Fibroblast of mammary gland (primary cell): ENCODE data around the gene PRM3.

Experiments
- DNase-seq: peaks from one replicate; pipeline ENCODE4 v3.0.0-alpha.2; 2010; ENCODE audit warnings: low read depth
- H3K4me3 ChIP-seq: 2 replicates; pipeline ENCODE4 v1.5.1; 2011; ENCODE audit warnings: low read depth, mild to moderate bottlenecking, low read length, moderate library complexity; ENCODE audit not compliant: control insufficient read depth
- TF ChIP-seq, protein P1 (sequence below): conservative IDR thresholded peaks from 2 replicates; pipeline ENCODE4 v1.5.1; 2011; ENCODE audit warnings: low read depth, low read length, inconsistent platforms; ENCODE audit not compliant: control insufficient read depth, insufficient read depth

PRM3 gene

DNA sequence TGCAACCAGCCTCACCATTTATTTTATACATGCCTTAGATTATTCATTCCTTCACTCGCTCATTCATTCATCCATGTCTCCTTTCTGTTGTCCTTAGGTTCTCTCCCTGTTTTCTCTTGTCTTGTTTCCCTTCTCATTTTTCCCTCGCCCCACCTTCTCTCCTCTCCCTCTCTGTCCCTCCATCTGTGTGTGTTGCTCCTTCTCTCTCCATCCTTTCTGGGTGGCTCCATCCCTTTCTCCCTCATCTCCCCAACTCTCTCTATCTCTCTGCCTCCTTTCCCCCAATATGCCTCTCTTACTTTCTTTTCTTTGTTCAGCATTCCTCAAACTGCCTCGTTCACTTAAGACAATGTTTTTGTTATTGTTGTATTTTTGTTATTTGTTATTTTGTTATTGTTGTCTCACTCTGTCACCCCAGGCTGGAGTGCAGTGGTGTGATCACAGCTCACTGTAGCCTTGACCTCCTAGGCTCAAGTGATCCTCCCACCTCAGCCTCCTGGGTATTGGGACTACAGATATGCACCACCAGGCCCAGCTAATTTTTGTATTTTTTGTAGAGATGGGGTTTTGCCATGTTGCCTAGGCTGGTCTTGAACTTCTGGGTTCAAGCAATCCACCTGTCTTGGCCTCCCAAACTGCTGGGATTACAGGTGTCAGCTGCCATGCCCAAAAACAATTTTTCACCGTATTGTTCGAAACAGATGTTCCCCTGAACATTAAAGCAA is 31.8 kb downstream of the PRM3 start:
- no peak for DNase-seq
- H3K4me3 ChIP-seq, result no peak overlapping the region
- TF ChIP-seq, protein P1, sequence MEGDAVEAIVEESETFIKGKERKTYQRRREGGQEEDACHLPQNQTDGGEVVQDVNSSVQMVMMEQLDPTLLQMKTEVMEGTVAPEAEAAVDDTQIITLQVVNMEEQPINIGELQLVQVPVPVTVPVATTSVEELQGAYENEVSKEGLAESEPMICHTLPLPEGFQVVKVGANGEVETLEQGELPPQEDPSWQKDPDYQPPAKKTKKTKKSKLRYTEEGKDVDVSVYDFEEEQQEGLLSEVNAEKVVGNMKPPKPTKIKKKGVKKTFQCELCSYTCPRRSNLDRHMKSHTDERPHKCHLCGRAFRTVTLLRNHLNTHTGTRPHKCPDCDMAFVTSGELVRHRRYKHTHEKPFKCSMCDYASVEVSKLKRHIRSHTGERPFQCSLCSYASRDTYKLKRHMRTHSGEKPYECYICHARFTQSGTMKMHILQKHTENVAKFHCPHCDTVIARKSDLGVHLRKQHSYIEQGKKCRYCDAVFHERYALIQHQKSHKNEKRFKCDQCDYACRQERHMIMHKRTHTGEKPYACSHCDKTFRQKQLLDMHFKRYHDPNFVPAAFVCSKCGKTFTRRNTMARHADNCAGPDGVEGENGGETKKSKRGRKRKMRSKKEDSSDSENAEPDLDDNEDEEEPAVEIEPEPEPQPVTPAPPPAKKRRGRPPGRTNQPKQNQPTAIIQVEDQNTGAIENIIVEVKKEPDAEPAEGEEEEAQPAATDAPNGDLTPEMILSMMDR, result no peak

DNA sequence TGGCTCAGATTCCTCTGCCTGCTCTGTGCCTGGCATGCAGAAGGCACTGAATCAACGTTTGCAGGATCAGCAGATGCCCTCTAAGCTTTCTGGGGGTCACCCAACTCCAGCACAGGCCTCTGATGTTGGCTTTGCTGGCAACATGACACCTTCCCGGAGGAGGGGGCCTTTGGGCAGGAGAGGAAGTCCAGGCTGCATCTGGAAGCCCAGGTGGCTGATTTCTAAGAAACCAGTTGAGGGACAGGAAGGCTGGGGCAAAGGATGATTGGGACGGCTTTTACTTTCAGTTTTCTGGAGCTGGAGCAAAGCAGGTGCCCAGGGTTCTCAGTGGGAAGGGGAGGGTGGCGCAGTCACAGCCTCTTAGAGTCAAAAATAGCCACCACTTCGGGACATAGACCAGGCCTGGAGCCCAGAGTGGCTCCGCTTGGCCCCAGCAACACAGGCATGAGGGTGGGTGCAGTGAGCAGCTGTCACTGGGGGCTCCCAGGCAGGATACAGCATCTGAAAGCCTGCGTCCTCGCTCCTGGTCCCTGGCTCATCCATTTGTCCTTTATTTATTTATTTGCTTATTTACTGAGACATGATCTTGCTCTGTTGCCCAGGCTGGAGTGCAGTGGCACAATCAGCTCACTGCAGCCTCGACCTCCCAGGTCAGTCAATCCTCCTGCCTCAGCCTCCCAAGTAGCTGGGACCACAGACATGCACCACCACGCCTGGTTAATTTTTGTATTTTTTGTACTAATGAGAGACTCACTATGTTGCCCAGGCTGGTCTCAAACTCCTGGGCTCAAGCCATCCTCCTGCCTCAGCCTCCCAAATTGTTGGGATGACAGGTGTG is 32.6 kb downstream of the PRM3 start:
- TF ChIP-seq, protein P1, result no peak
- no peak overlapping the region for H3K4me3 ChIP-seq
- no peak for DNase-seq

DNA sequence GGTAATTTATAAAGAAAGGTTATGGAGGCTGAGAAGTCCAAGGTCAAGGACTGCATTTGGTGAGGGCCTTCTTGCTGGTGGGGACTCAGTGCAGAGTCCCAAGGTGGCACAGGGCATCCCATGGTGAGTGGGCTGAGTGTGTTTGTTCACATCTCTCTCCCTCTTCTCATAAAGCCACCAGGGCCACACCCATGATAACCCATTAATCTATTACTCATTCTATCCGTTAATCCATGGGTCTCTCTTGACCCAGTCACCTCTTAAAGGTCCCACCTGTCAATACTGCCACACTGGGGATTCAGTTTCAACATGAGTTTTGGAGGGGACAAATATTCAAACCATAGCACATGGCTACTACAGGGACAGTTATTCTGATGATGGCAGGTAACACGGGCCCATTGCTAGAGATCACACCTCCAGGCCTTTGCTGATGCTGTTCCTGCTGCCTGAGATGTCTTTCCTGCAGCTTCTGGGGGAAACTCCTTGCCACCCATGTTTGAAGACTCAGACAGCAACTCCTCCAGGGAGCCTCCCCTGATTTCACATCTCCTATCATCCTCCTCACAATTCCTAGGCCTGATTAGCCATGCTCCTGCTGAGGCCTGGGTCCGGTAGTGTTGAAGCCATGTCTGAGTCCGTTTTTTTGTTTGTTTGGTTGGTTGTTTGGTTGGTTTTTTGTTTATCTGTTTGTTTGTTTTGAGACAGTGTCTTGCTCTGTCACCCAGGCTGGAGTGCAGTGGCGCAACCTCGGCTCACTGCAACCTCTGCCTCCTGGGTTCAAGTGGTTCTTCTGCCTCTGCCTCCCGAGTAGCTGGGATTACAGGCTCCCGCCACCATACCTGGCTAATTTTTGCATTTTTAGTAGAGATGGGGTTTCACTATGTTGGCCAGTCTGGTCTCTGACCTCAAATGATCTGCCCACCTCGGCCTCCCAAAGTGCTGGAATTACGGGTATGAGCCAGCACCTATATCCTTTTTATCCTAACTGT is 33.5 kb downstream of the PRM3 start:
- TF ChIP-seq, protein P1, result no peak
- no peak for DNase-seq
- H3K4me3 ChIP-seq, result no peak overlapping the region

DNA sequence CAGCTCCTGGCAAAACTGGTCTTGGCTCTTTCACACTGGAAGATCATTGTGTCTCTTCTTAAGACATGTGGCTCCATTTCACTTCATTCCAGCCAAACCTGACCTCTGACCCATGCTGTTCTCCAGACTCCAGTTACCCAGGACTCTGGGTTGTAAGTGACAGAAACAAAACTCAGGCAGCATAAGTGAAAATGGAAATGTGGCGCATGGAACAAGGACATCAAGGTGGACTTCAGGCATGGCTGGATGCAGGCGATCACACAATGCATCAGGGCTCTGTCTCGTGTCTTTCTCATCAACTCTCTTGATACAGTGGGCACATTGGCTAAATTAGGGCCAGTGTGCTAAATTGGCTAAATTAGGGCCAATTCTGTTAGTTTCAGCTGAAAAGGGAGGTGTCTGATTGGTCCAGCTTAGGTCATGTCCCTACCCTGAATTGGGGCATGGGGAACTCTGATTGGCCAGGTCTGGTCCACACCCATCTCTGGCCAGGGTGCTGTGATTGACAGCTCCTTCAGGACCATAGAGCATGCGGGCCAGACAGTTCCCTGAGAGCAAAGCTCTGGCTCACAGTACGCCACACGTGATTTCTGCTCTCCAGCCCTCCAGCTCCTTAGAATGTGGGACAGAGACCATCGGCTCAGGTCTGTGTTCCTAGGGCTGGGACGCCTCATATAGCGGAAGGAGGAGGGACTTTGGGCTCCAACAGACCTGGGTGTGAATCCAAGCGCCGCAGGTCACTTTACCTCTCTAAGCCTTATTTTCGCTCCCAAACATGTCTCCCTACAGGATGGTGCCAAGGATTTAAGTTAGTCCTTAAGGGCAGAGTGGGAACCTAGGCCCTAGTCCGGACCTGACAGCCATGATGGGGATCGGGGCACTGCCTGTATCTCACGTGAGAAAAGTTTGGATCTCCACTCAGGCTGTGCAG is 34.9 kb downstream of the PRM3 start:
- TF ChIP-seq, protein P1, result no peak
- no peak overlapping the region for H3K4me3 ChIP-seq
- DNase-seq, result no peak

DNA sequence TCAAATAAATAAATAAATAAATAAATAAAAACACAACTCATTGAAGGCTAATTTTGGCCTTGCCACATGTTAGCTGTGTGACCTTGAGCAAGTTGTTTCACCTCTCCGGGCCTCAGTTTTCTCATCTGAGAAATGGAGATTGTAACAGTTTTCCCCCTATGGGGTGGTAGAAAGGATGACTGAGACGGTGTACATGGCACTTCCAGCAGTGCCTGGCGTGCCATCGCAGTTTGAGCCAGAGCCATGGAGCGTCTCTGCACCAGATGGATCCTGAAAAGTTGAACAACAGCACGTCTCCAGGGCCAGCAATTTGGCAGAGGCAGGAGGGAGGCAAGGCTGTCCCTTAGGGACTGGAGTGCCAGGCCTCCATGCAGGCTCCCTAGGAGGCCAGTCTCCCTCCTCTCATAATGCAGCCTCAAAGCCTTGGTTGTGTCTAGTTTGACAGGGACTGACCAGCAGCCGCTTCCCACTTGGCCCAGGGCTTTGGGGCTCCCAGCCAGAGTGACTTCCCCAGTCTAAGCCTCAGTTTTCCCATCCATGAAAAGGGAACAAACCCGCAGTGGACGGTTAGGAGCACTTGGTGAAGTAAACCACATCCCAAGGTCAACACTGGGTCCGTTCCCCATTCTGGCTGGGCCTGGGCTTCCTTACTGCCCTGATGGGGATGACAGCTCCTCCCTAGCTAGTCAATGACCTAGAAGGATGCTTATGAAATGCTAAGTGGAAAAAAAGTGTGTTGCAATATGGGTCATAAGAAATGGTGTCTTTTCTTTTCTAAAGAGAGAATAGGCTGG is 36.8 kb downstream of the PRM3 start:
- DNase-seq, result no peak
- TF ChIP-seq, protein P1, result no peak
- H3K4me3 ChIP-seq, result no peak overlapping the region
